Kasumi-1 (cell line): Measurements from ENCODE around the gene TBC1D8B.
"Not testable (repeated sequence)": the region's sequence is repeated elsewhere in the genome, so short reads cannot be mapped to it uniquely, and the experiment has no call there.

Experiments used
- DNase-seq, 2 experiments: peaks; one replicate each; lab custom pipeline; 2025; lab: John Stamatoyannopoulos, UW

Gene TBC1D8B

GRCh38 chrX:106802388-106803275, at the start of gene TBC1D8B:
Gene TBC1D8B, plus strand, starts transcription at chrX:106802673. Its CDS starts 181 bp downstream, at chrX:106802854.
- DNase-seq = no peak

- DNase-seq = not testable (repeated sequence)
These were observed 33.2 kb upstream of the TBC1D8B start for GRCh38 chrX:106769288-106769687.

- DNase-seq = no peak
These were observed 27.5 kb upstream of the TBC1D8B start for GRCh38 chrX:106774981-106775380.

- DNase-seq = no peak
These were observed 22.2 kb upstream of the TBC1D8B start for GRCh38 chrX:106780264-106780663.

- DNase-seq = no peak
These were observed 21.7 kb upstream of the TBC1D8B start for GRCh38 chrX:106780664-106781377.

- DNase-seq = no peak
These were observed 18.8 kb upstream of the TBC1D8B start for GRCh38 chrX:106783716-106784115.

GRCh38 chrX:106791495-106791894, 11.0 kb upstream of the TBC1D8B start:
- peak; percentile 0 to 15 for DNase-seq

GRCh38 chrX:106802063-106802387, 448 bp upstream of the TBC1D8B start:
- no peak for DNase-seq

- DNase-seq = no peak
These were observed 8.8 kb downstream of the TBC1D8B start for GRCh38 chrX:106811131-106811910.

- not testable (repeated sequence) for DNase-seq
These were observed 10.5 kb downstream of the TBC1D8B start for GRCh38 chrX:106812930-106813329.

- DNase-seq = not testable (repeated sequence)
These were observed 11.6 kb downstream of the TBC1D8B start for GRCh38 chrX:106814093-106814492.

- peak; percentile 0 to 7 for DNase-seq
These were observed 60.7 kb downstream of the TBC1D8B start for GRCh38 chrX:106862972-106863688.

- no peak for DNase-seq
These were observed 61.2 kb downstream of the TBC1D8B start for GRCh38 chrX:106863697-106864096.

GRCh38 chrX:106872796-106873195, 70.3 kb downstream of the TBC1D8B start:
- DNase-seq = not testable (repeated sequence)

- DNase-seq = peak in 1 of 2 experiments; percentile 39
These were observed 71.6 kb downstream of the TBC1D8B start for GRCh38 chrX:106874075-106874474.

- no peak for DNase-seq
These were observed 72.7 kb downstream of the TBC1D8B start for GRCh38 chrX:106875151-106875550.

GRCh38 chrX:106889468-106889867, 87.0 kb downstream of the TBC1D8B start:
- DNase-seq = no peak

- DNase-seq = no peak
These were observed 89.4 kb downstream of the TBC1D8B start for GRCh38 chrX:106891762-106892460.

GRCh38 chrX:106894392-106894909, 92.0 kb downstream of the TBC1D8B start:
- peak; percentile 25 to 59 for DNase-seq

GRCh38 chrX:106894978-106895452, 92.5 kb downstream of the TBC1D8B start:
- no peak for DNase-seq

- no peak for DNase-seq
These were observed 94.8 kb downstream of the TBC1D8B start for GRCh38 chrX:106897259-106897658.
